H1 (cell line): Measurements from ENCODE around the gene ARL10. TPM values are rescaled to one million over a fixed set of nuclear protein-coding genes. Genes with fewer than 3 reads are reported as not detected.

Experiments used
- CTCF ChIA-PET: fragments of 300-600 bp; sonication (Branson Sonifier 250); formaldehyde crosslinking; loops from one replicate; lab custom pipeline; 2021; ENCODE audit not compliant: partially characterized antibody; lab: Charles Lee
- POLR2A ChIA-PET: fragments of 300-600 bp; sonication (Branson Sonifier 250); formaldehyde crosslinking; loops from one replicate; lab custom pipeline; 2021; ENCODE audit warnings: inconsistent platforms; ENCODE audit not compliant: partially characterized antibody; lab: Charles Lee
- DNase-seq, 2 experiments: peaks; one replicate each; pipeline versions ENCODE4 v3.0.0 to v3.0.0-alpha.2; 2010 to 2022; ENCODE audit warnings: low spot score in 2 of 2, low read depth in 1 of 2, mixed read lengths in 1 of 2
- FAIRE-seq: peaks from 2 replicates; lab custom pipeline; 2011; peaks lifted over from hg19 to GRCh38; lab: Jason Lieb, UNC
- H2AFZ ChIP-seq: 2 replicates; pipeline ENCODE4 v1.8.1; 2012; ENCODE audit warnings: low read length, inconsistent platforms
- H2AK5ac ChIP-seq: 2 replicates; pipeline ENCODE4 v1.6.1; 2013; ENCODE audit warnings: low read depth, low read length
- H2BK120ac ChIP-seq: replicated peaks from 2 replicates; pipeline ENCODE3; 2013; ENCODE audit warnings: low read depth, low read length, inconsistent platforms
- H2BK12ac ChIP-seq: 2 replicates; pipeline ENCODE4 v1.6.1; 2013; ENCODE audit warnings: low read depth, low read length
- H2BK15ac ChIP-seq: 2 replicates; pipeline ENCODE4 v1.6.1; 2013; ENCODE audit warnings: low read length
- H2BK20ac ChIP-seq: 2 replicates; pipeline ENCODE4 v1.6.1; 2013; ENCODE audit warnings: low read length
- H2BK5ac ChIP-seq: 2 replicates; pipeline ENCODE4 v1.6.1; 2013; ENCODE audit warnings: low read depth, low read length
- H3K14ac ChIP-seq: 2 replicates; pipeline ENCODE4 v1.6.1; 2013; ENCODE audit warnings: inconsistent platforms; ENCODE audit not compliant: insufficient read length
- H3K18ac ChIP-seq: 2 replicates; pipeline ENCODE4 v1.6.1; 2013; ENCODE audit warnings: low read length; ENCODE audit errors: extremely low read depth
- H3K23ac ChIP-seq: 2 replicates; pipeline ENCODE4 v1.6.1; 2013; ENCODE audit warnings: inconsistent platforms; ENCODE audit not compliant: insufficient read length
- H3K23me2 ChIP-seq: 2 replicates; pipeline ENCODE4 v1.6.1; 2013; ENCODE audit warnings: low read depth, low read length
- H3K27ac ChIP-seq: 2 replicates; pipeline ENCODE4 v1.6.1; 2011; ENCODE audit warnings: low read depth, low read length, inconsistent platforms
- H3K27me3 ChIP-seq, 4 experiments: replicated peaks in 1 of 4; 1 replicate in 1 of 4; 2 replicates in 3 of 4; pipeline versions ENCODE4 v1.6.1 to v1.8.1; 2011 to 2013; ENCODE audit warnings: low read length in 3 of 4, mild to moderate bottlenecking in 3 of 4, inconsistent platforms in 2 of 4, mixed read lengths in 2 of 4, moderate library complexity in 1 of 4; ENCODE audit not compliant: control insufficient read depth in 3 of 4, insufficient read depth in 3 of 4; ENCODE audit errors: extremely low read depth in 1 of 4
- H3K36me3 ChIP-seq, 4 experiments: 2 replicates each; pipeline versions ENCODE4 v1.6.1 to v1.8.1; 2011 to 2013; ENCODE audit warnings: mild to moderate bottlenecking in 4 of 4, low read length in 3 of 4, moderate library complexity in 2 of 4, control low read depth in 1 of 4, inconsistent platforms in 1 of 4; ENCODE audit not compliant: insufficient read depth in 4 of 4, control insufficient read depth in 2 of 4
- H3K4ac ChIP-seq: replicated peaks from 2 replicates; pipeline ENCODE3; 2013; ENCODE audit warnings: low read length, low read depth, mixed read lengths, inconsistent platforms; ENCODE audit not compliant: insufficient read length
- H3K4me1 ChIP-seq, 4 experiments: replicated peaks in 1 of 4; 1 replicate in 1 of 4; 2 replicates in 3 of 4; pipeline versions ENCODE4 v1.6.1 to v1.8.1; 2011 to 2013; ENCODE audit warnings: low read length in 3 of 4, inconsistent platforms in 2 of 4, mixed read lengths in 1 of 4; ENCODE audit not compliant: insufficient read depth in 4 of 4, control insufficient read depth in 3 of 4
- H3K4me2 ChIP-seq, 2 experiments: 2 replicates each; pipeline versions ENCODE4 v1.6.1 to v1.8.1; 2011 to 2013; ENCODE audit warnings: low read depth in 2 of 2, low read length in 2 of 2, control low read depth in 1 of 2, inconsistent platforms in 1 of 2, mild to moderate bottlenecking in 1 of 2; ENCODE audit not compliant: insufficient read depth in 1 of 2
- H3K4me3 ChIP-seq, 4 experiments: fragments of 200-600, 300-600 bp in 1 of 4; sonication (generic), shearing (Covaris generic), sonication (Bioruptor Twin) in 1 of 4; 2 replicates each; pipeline versions ENCODE4 v1.5.1 to v1.8.1; 2011 to 2016; ENCODE audit warnings: low read length in 4 of 4, low read depth in 3 of 4, control low read depth in 2 of 4, inconsistent platforms in 2 of 4, mild to moderate bottlenecking in 2 of 4, mixed read lengths in 1 of 4, moderate library complexity in 1 of 4; ENCODE audit not compliant: insufficient read depth in 2 of 4; ENCODE audit errors: extremely low read depth in 1 of 4
- H3K56ac ChIP-seq: replicated peaks from 2 replicates; pipeline ENCODE3; 2013; ENCODE audit warnings: low read depth, mild to moderate bottlenecking, mixed read lengths, low read length, inconsistent platforms; ENCODE audit not compliant: insufficient read length
- H3K79me1 ChIP-seq: 2 replicates; pipeline ENCODE4 v1.6.1; 2013; ENCODE audit warnings: low read depth, low read length, control low read depth
- H3K79me2 ChIP-seq, 2 experiments: 2 replicates each; pipeline versions ENCODE4 v1.6.1 to v1.8.1; 2012 to 2013; ENCODE audit warnings: low read length in 2 of 2, mild to moderate bottlenecking in 2 of 2, inconsistent platforms in 1 of 2; ENCODE audit not compliant: insufficient read depth in 2 of 2, control insufficient read depth in 1 of 2
- H3K9ac ChIP-seq, 4 experiments: replicated peaks in 1 of 4; 1 replicate in 1 of 4; 2 replicates in 3 of 4; pipeline versions ENCODE4 v1.6.1 to v1.8.1; 2011 to 2013; ENCODE audit warnings: low read depth in 3 of 4, low read length in 3 of 4, control low read depth in 2 of 4, mild to moderate bottlenecking in 2 of 4, moderate library complexity in 2 of 4, inconsistent platforms in 1 of 4; ENCODE audit errors: extremely low read depth in 1 of 4
- H3K9me3 ChIP-seq, 2 experiments: 2 replicates each; pipeline versions ENCODE4 v1.6.1 to v1.8.1; 2012 to 2013; ENCODE audit warnings: mild to moderate bottlenecking in 2 of 2, moderate library complexity in 2 of 2, control low read depth in 1 of 2, inconsistent platforms in 1 of 2, low read depth in 1 of 2, low read length in 1 of 2, mixed read lengths in 1 of 2; ENCODE audit not compliant: insufficient read depth in 2 of 2
- H4K20me1 ChIP-seq, 2 experiments: replicated peaks in 1 of 2; 2 replicates each; pipeline versions ENCODE3 to v1.8.1; 2011 to 2013; ENCODE audit warnings: inconsistent platforms in 2 of 2, low read length in 2 of 2, mild to moderate bottlenecking in 1 of 2; ENCODE audit not compliant: insufficient read depth in 2 of 2, control insufficient read depth in 1 of 2
- H4K5ac ChIP-seq: 2 replicates; pipeline ENCODE4 v1.6.1; 2013; ENCODE audit warnings: low read length, low read depth, mixed read lengths, inconsistent platforms; ENCODE audit not compliant: insufficient read length
- H4K8ac ChIP-seq: 2 replicates; pipeline ENCODE4 v1.8.0; 2013; ENCODE audit warnings: mild to moderate bottlenecking, moderate library complexity, low read length, inconsistent platforms; ENCODE audit not compliant: insufficient read depth; ENCODE audit errors: extremely low read depth
- H4K91ac ChIP-seq: replicated peaks from 2 replicates; pipeline ENCODE3; 2013; ENCODE audit warnings: low read length, mixed read lengths, inconsistent platforms; ENCODE audit not compliant: insufficient read length
- CBX8 ChIP-seq: fragments of 300-800, 300-1000 bp; sonication (generic); IDR thresholded peaks from 2 replicates; pipeline ENCODE4 v1.7.1; 2016; ENCODE audit warnings: low read depth, low read length, borderline replicate concordance
- CEBPB ChIP-seq: IDR thresholded peaks from 2 replicates; pipeline ENCODE4 v1.6.1; 2012; ENCODE audit warnings: low read depth, low read length
- EP300 ChIP-seq, 2 experiments: IDR thresholded peaks; 1 replicate in 1 of 2; 2 replicates in 1 of 2; pipeline ENCODE4 v1.6.1; 2011 to 2012; ENCODE audit warnings: low read depth in 2 of 2, low read length in 2 of 2, mild to moderate bottlenecking in 2 of 2, borderline replicate concordance in 1 of 2, inconsistent platforms in 1 of 2, moderate library complexity in 1 of 2
- NRF1 ChIP-seq: IDR thresholded peaks from 2 replicates; pipeline ENCODE4 v1.6.1; 2011; ENCODE audit warnings: mild to moderate bottlenecking, low read depth, low read length, improper control_type of control experiment
- SAP30 ChIP-seq: fragments of 300-600 bp; sonication (generic); IDR thresholded peaks from 2 replicates; pipeline ENCODE4 v1.7.1; 2012; ENCODE audit warnings: low read length, moderate library complexity, mild to moderate bottlenecking, inconsistent platforms; ENCODE audit not compliant: insufficient read depth, insufficient replicate concordance
- SUZ12 ChIP-seq: fragments of 200-600 bp; sonication (generic); IDR thresholded peaks from 2 replicates; pipeline ENCODE4 v1.6.1; 2012; ENCODE audit warnings: mild to moderate bottlenecking, inconsistent platforms, low read length, moderate library complexity, mixed read lengths
- WGBS, 2 experiments: shearing (Covaris generic) in 1 of 2; methylation state at CpG; one replicate each; pipeline versions ENCODE4 v1.1.6 to v1.1.7; 2013 to 2015; ENCODE audit warnings: low lambda C conversion rate in 2 of 2, mixed read lengths in 2 of 2, inconsistent platforms in 1 of 2, low coverage in 1 of 2, missing lambda C conversion rate in 1 of 2; ENCODE audit not compliant: insufficient replicate concordance in 2 of 2, insufficient coverage in 1 of 2, insufficient read length in 1 of 2; ENCODE audit errors: extremely low coverage in 1 of 2, missing lambda C conversion rate in 1 of 2; 5-methylcytosine and 5-hydroxymethylcytosine counted together
- polyA plus RNA-seq, 7 experiments: library from polyadenylated mRNA; depleted of rRNA in 3 of 7; stranded (reverse) in 5 of 7; unstranded in 2 of 7; fragments of >200 nt in 5 of 7; fragments of 200-250 nt in 2 of 7; gene quantifications; 1 replicate in 5 of 7; 2 replicates in 1 of 7; 4 replicates in 1 of 7; pipeline versions ENCODE4 v1.2.1 to v1.2.3, GENCODE V29; 2011 to 2013; ENCODE audit warnings: missing spikeins in 2 of 7, mixed read lengths in 2 of 7
- total RNA-seq: library from RNA; stranded (reverse); fragmentation: NEBNext Ultra II Directional; extraction: Animal tissue kit (Norgen Biotek cat#: 25700); gene quantifications from 2 replicates; pipeline ENCODE4 v1.2.1, GENCODE V29; 2021
- TF ChIP-seq, protein P1 (sequence below): IDR thresholded peaks from 2 replicates; pipeline ENCODE4 v1.6.1; 2012; ENCODE audit warnings: low read length, inconsistent platforms
- TF ChIP-seq, protein P2 (sequence below): IDR thresholded peaks from 2 replicates; pipeline ENCODE4 v1.6.1; 2011; ENCODE audit warnings: low read depth, mild to moderate bottlenecking, low read length; ENCODE audit not compliant: insufficient read depth

The ARL10 gene
- total and polyA plus RNA-seq, 2 of the 8 experiments (the other 6 are each of a cell fraction or from before 2014, with no cell fraction given), result 3.1 to 7.4 TPM

DNA sequence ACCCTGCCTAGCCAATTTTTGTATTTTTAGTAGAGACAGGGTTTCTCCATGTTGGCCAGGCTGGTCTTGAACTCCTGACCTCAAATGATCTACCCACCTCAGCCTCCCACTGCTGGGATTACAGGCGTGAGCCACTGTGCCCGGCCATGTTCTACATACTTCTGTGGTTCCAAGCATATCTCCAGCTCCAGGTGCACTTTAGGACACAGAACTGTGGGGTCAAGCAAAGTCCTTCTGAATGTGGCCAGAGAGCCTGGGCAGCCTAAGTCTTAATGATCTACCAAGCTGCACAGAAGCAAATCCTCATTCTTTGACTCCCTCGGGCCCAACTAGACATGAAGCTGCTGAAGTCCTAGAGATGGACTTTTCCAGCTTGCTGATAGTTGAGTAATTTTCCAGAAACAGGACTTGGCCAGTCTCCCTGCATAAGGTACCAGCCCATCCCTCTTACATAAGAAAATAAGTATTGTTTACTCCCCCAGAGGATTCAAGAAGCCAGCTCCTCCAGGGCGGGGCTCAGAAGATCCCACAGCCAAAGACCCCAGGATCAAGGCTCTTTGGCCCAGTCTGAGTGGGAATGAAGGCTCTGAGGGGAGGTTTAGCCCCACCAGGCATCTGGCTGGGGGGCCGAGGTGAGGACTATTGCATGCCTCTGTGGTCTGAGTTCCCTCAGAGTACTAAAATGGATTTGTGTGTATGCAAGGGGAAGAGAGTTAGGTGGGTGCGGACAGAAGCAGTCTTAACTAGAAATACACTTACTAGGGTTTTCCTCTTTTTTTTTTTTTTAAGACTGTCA, 42.4 kb downstream of the ARL10 start:
- no peaks in the 10 kb centered on the region; a peak in 1 of 7 replicates for H3K4me1 ChIP-seq
- H3K4me3 ChIP-seq, result no peak overlapping the region
- no peak overlapping the region for H3K23ac ChIP-seq
- H3K18ac ChIP-seq, result no peak overlapping the region
- H4K20me1 ChIP-seq, result no peaks in the 10 kb centered on the region
- no peak overlapping the region for H4K5ac ChIP-seq
- H3K14ac ChIP-seq, result no peak overlapping the region
- 85% methylated on average over 6 of the region's 6 CpGs; no CpG with 5 or more reads in 1 of the 2 experiments for WGBS, 2 experiments
- no peaks in the 10 kb centered on the region for H3K9me3 ChIP-seq
- no peaks in the 10 kb centered on the region for H3K27me3 ChIP-seq
- no peaks in the 10 kb centered on the region for H3K79me2 ChIP-seq
- FAIRE-seq (no peak), DNase-seq (no peak)
- no peak overlapping the region for H2AFZ ChIP-seq
- no peak overlapping the region for H3K4me2 ChIP-seq
- no peak overlapping the region for H2BK20ac ChIP-seq
- no peaks in the 10 kb centered on the region for H3K79me1 ChIP-seq
- H3K27ac ChIP-seq, result no peak overlapping the region
- H3K9ac ChIP-seq, result no peak overlapping the region
- no peak overlapping the region for H3K56ac ChIP-seq
- no peak overlapping the region for H3K4ac ChIP-seq
- no peaks in the 10 kb centered on the region for H3K23me2 ChIP-seq
- H4K91ac ChIP-seq, result no peak overlapping the region
- ChIA-PET POLR2A (interaction anchor here (1.2 to 7.7 kb wide), 5 partner anchors 9 to 128 kb away, joined by 3 to 57 read pairs (median 5); partner anchors contain the start of genes CLTB, HIGD2A, NOP16 and RNF44), CTCF (interaction anchor here (0.6 to 6.4 kb wide), 11 partner anchors 9 to 158 kb away, joined by 3 to 83 read pairs (median 5); partner anchors contain the start of gene CLTB)
- H3K36me3 ChIP-seq, result 0 out of 8 replicates have a peak, but pooled peaks cover 0 to 2% (median 0%) of the 10 kb centered on the region in 4 experiments
- no peak overlapping the region for H4K8ac ChIP-seq
- no peak overlapping the region for H2BK120ac ChIP-seq
- H2BK12ac ChIP-seq, result no peak overlapping the region
- no peak overlapping the region for H2BK5ac ChIP-seq
- no peak overlapping the region for H2BK15ac ChIP-seq
- no peak overlapping the region for H2AK5ac ChIP-seq
- TF ChIP-seq EP300 (IDR thresholded peaks at IDR 0.05; ENCODE audit: borderline replicate concordance in 1 of 2, low read depth in 2 of 2, low read length in 2 of 2) (no peak), NRF1 (no peak), CBX8 (no peak), CEBPB (no peak), SAP30 (no peak), SUZ12 (no peak)
- TF ChIP-seq, protein P1, sequence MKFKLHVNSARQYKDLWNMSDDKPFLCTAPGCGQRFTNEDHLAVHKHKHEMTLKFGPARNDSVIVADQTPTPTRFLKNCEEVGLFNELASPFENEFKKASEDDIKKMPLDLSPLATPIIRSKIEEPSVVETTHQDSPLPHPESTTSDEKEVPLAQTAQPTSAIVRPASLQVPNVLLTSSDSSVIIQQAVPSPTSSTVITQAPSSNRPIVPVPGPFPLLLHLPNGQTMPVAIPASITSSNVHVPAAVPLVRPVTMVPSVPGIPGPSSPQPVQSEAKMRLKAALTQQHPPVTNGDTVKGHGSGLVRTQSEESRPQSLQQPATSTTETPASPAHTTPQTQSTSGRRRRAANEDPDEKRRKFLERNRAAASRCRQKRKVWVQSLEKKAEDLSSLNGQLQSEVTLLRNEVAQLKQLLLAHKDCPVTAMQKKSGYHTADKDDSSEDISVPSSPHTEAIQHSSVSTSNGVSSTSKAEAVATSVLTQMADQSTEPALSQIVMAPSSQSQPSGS, result no peak
- TF ChIP-seq, protein P2, sequence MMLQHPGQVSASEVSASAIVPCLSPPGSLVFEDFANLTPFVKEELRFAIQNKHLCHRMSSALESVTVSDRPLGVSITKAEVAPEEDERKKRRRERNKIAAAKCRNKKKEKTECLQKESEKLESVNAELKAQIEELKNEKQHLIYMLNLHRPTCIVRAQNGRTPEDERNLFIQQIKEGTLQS, result no peak
